Measurements from ENCODE around the gene TOR2A. TPM values are rescaled to one million over a fixed set of nuclear protein-coding genes. Genes with fewer than 3 reads are reported as not detected.

Gene TOR2A
- total and polyA plus RNA-seq, 2 donors (not counting 3 experiments of a cell fraction or from before 2014, with no cell fraction given): 19.3 to 23.9 TPM

DNA sequence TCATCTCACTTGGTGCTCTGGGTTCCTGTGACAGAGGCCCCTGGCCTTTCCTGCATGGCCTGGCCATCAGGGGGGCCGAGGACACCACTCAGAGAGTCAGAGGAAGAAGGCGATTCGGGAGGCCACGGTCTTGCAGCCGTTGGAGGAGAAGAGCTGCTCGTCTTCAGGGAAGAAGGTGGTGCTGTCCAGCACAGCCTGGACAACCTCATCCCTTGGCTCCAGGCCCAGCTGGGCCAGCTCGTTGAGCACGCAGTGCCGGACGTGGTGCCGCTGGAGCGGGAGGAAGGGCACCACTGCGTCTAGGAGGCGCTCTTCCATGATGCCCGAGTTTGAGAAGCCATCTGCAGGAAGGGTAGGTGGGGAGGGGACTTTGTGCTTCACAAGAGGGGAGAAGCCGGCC lies 3.2 kb downstream of the TOR2A start:
- intact Hi-C loops (cut with micrococcal nuclease): no loop called here
- H3K4me3 ChIP-seq (replicated peaks in 1 of 3; ENCODE audit: insufficient read depth in 1 of 3, low read depth in 1 of 3, low read length in 3 of 3): no peak overlapping the region
- ChIA-PET POLR2A (interaction anchor here (0.5 kb wide), 1 partner anchor 25 kb away, joined by 5 read pairs; no protein-coding TSS in a partner anchor), CTCF (interaction anchor here (1.5 kb wide), 1 partner anchor 143 kb away, joined by 4 read pairs; no protein-coding TSS in a partner anchor)
- BruUV-seq (replicated peaks): no TSS peak
- no peak overlapping the region for H3K4me2 ChIP-seq (ENCODE audit: insufficient read depth, low read length)
- H3K9ac ChIP-seq (replicated peaks; ENCODE audit: extremely low read depth, insufficient read depth, low read length): no peak overlapping the region
- H3K4me1 ChIP-seq (ENCODE audit: control insufficient read depth, extremely low read depth, insufficient read depth, low read length): peaks cover 12% of the 10 kb centered on the region
- H2AFZ ChIP-seq (ENCODE audit: low read depth, low read length): no peak overlapping the region
- H3K9me3 ChIP-seq (replicated peaks; ENCODE audit: control insufficient read depth, insufficient read depth, low read length): no peaks in the 10 kb centered on the region
- TF ChIP-seq, protein P1, sequence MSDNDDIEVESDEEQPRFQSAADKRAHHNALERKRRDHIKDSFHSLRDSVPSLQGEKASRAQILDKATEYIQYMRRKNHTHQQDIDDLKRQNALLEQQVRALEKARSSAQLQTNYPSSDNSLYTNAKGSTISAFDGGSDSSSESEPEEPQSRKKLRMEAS (IDR thresholded peaks at IDR 0.05; ENCODE audit: insufficient read depth, insufficient read length): no peak
- TF ChIP-seq POLR2AphosphoS5 (IDR thresholded peaks at IDR 0.05; ENCODE audit: insufficient read depth, low read depth, low read length) (no peak), EZH2 (IDR thresholded peaks at IDR 0.05; ENCODE audit: borderline replicate concordance, low read depth, low read length, severe bottlenecking) (no peak), FOS (IDR thresholded peaks at IDR 0.05; ENCODE audit: borderline replicate concordance, insufficient read depth, low read length) (no peak), MYC (IDR thresholded peaks at IDR 0.05; ENCODE audit: low read depth, low read length) (no peak), JUN (IDR thresholded peaks at IDR 0.05; ENCODE audit: borderline replicate concordance, insufficient read depth, insufficient read length, low read depth) (no peak), GATA2 (IDR thresholded peaks at IDR 0.05; ENCODE audit: insufficient read depth, insufficient read length, low read depth, low read length) (no peak), POLR2A (IDR thresholded peaks at IDR 0.05; ENCODE audit: low read depth, low read length) (no peak)
- TF ChIP-seq, protein P2, sequence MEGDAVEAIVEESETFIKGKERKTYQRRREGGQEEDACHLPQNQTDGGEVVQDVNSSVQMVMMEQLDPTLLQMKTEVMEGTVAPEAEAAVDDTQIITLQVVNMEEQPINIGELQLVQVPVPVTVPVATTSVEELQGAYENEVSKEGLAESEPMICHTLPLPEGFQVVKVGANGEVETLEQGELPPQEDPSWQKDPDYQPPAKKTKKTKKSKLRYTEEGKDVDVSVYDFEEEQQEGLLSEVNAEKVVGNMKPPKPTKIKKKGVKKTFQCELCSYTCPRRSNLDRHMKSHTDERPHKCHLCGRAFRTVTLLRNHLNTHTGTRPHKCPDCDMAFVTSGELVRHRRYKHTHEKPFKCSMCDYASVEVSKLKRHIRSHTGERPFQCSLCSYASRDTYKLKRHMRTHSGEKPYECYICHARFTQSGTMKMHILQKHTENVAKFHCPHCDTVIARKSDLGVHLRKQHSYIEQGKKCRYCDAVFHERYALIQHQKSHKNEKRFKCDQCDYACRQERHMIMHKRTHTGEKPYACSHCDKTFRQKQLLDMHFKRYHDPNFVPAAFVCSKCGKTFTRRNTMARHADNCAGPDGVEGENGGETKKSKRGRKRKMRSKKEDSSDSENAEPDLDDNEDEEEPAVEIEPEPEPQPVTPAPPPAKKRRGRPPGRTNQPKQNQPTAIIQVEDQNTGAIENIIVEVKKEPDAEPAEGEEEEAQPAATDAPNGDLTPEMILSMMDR (IDR thresholded peaks at IDR 0.05; ENCODE audit: extremely low read depth in 1 of 2, insufficient read depth in 1 of 2, low read depth in 1 of 2, low read length in 2 of 2): no peak
- peaks cover 0 to 12% of the 10 kb centered on the region in 2 experiments for H3K36me3 ChIP-seq (ENCODE audit: control insufficient read depth in 2 of 2, extremely low read depth in 1 of 2, insufficient read depth in 2 of 2, low read length in 2 of 2)
- dilution Hi-C loops (cut with MboI; ENCODE audit: extremely low pct_ligation_motif_present, low sequenced_read_pairs): no loop called here
- DNase-seq (ENCODE audit: low read depth, low spot score): no peak
- no peak overlapping the region for H3K27ac ChIP-seq (ENCODE audit: insufficient read depth, low read depth, low read length)
- no peaks in the 10 kb centered on the region for H4K20me1 ChIP-seq (replicated peaks; ENCODE audit: control insufficient read depth, extremely low read depth, insufficient read depth, low read length)
- no peaks in the 10 kb centered on the region for H3K9me1 ChIP-seq (replicated peaks; ENCODE audit: control insufficient read depth, extremely low read depth, insufficient read depth, low read length)
- peaks cover 2% of the 10 kb centered on the region for H3K79me2 ChIP-seq (ENCODE audit: control insufficient read depth, insufficient read depth, low read length)
- no peaks in the 10 kb centered on the region for H3K27me3 ChIP-seq (ENCODE audit: control insufficient read depth in 2 of 2, insufficient read depth in 2 of 2, low read length in 2 of 2)
- FAIRE-seq: no peak

All from endothelial cell of umbilical vein (primary cell).